Kidney epithelial cell (primary cell): ENCODE data around the gene MMD2. TPM values are rescaled to one million over a fixed set of nuclear protein-coding genes. Genes with fewer than 3 reads are reported as not detected.

Source experiments
- DNase-seq: peaks from one replicate; pipeline ENCODE4 v3.0.0-alpha.2; 2010; ENCODE audit warnings: low read depth
- H3K27me3 ChIP-seq: 2 replicates; pipeline ENCODE4 v1.6.0; 2011; ENCODE audit warnings: low read length; ENCODE audit not compliant: control insufficient read depth, insufficient read depth
- H3K36me3 ChIP-seq: 2 replicates; pipeline ENCODE4 v1.5.1; 2011; ENCODE audit warnings: low read length; ENCODE audit not compliant: control insufficient read depth, insufficient read depth
- H3K4me3 ChIP-seq: 2 replicates; pipeline ENCODE4 v1.5.1; 2011; ENCODE audit warnings: low read depth, mild to moderate bottlenecking, control low read depth, low read length
- total RNA-seq: library from RNA; depleted of rRNA; stranded (reverse); fragments of >200 nt; gene quantifications from 2 replicates; pipeline ENCODE4 v1.2.3, GENCODE V29; 2015
- TF ChIP-seq, protein P1 (sequence below): IDR thresholded peaks from 2 replicates; pipeline ENCODE4 v1.5.1; 2011; ENCODE audit warnings: mild to moderate bottlenecking, moderate library complexity, low read length, control low read depth, inconsistent platforms; ENCODE audit not compliant: insufficient read depth, poor library complexity, severe bottlenecking

The MMD2 gene
- total RNA-seq, 1 donor from 2014 or later, result not detected

DNA sequence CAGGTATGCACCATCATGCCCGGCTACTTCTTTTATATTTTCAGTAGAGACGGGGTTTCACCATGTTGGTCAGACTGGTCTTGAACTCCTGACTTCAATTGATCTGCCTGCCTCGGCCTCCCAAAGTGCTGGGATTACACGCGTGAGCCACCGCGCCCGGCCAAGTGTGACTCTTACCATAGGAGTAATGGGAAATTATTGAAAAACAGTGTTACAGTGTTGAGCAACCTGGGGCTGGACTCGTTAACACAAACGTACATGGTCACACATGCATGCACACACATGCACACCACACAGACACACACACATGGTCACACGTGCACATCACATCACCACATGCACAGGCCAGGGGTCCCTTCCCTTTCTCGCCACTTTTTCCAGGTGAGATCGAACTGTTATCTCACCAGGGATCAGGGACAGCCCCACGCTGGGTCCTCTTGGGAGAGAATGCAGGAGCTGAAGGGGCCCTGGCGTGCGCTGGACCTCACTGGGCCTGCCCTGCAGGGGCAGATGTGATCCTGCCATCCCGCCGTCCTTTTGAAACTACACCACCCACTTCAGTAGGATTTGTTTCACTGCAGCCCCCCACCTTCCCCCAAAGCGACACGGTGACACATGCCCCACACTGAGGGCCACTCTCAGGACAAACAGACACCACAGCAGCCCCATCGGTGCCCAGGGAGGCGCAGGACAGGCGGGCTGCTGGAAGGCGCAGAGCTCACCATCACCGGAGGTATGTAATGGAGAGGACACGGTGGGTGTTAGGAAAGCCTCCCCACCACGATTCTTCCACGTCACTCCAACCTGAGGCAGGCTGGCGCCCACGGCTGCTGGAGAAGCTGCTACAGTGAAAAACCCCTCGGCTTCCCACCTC is 85.7 kb downstream of the MMD2 start:
- no peak overlapping the region for H3K4me3 ChIP-seq
- no peak for DNase-seq

DNA sequence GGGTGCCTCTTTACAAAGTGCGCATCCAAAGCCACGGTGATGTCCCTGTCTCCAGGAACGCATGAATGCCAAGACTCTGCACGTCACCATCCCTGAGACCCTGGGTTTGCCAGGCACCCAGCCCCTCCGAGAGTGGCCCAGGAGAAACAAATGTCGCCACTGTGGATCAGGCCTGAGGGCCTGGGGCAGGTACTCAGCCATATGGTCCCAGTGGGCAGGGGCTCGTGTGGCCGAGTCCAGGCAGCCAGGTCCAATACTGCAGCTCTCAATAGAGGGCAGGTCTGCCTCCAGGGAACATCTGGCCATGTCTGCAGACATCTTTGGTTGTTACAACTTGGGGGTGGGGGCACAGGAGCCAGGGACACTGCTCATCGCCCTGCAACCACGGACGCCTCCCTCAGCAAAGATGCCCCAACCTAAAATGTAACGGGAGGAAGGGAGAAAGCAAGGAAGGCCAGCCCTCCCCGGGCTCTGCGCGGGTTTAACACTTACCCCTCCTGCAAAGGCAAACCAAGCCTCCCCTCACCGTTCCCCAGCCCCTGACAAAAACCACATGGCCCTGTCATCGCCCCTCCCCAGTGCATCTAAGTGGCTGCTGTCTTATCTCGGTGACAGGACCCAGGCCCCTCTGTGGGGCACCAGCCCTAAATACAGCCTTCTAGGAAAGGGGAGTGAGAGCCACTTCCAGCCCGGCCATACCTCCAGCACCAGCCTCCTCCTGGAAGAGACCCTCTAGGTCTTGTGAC is 86.9 kb downstream of the MMD2 start:
- H3K36me3 ChIP-seq, result no peaks in the 10 kb centered on the region
- no peak for DNase-seq
- TF ChIP-seq, protein P1, sequence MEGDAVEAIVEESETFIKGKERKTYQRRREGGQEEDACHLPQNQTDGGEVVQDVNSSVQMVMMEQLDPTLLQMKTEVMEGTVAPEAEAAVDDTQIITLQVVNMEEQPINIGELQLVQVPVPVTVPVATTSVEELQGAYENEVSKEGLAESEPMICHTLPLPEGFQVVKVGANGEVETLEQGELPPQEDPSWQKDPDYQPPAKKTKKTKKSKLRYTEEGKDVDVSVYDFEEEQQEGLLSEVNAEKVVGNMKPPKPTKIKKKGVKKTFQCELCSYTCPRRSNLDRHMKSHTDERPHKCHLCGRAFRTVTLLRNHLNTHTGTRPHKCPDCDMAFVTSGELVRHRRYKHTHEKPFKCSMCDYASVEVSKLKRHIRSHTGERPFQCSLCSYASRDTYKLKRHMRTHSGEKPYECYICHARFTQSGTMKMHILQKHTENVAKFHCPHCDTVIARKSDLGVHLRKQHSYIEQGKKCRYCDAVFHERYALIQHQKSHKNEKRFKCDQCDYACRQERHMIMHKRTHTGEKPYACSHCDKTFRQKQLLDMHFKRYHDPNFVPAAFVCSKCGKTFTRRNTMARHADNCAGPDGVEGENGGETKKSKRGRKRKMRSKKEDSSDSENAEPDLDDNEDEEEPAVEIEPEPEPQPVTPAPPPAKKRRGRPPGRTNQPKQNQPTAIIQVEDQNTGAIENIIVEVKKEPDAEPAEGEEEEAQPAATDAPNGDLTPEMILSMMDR, result no peak
- H3K4me3 ChIP-seq, result no peak overlapping the region
- H3K27me3 ChIP-seq, result no peaks in the 10 kb centered on the region

More for the DNA sequence above, 85.7 kb downstream of the MMD2 start:
- no peaks in the 10 kb centered on the region for H3K36me3 ChIP-seq
- H3K27me3 ChIP-seq, result peaks cover 2% of the 10 kb centered on the region
- TF ChIP-seq, protein P1, result no peak

DNA sequence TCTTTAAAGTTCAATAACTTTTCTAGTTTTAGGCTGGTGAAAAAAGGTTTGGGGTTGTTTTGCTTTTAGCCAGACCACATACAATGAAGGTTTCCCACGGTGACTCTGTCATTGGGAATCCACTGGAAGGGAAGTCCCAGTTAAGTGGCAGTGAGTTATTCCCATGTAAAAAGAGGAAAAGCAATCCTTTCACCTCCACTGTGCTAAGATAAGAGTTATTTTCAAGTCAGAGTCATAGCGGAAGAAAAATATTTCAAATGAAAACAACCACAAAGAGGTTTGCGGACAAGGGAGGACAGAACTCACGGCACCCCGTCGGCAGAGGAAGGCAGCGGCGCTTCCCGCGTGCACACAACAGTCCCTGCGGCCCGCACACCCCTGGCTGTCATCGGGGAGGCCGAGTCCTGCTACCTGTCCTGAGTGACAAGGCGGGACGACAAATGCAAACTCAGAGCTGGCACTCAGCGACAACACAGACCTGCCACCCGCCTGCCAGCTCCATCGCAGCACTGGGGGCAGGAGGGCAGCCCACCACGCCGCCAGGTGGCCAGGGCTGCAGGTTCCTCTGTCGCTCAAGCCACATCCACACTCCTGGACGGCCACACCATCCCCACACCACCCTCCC is 87.8 kb downstream of the MMD2 start:
- Histone ChIP-seq H3K27me3 (no peaks in the 10 kb centered on the region), H3K4me3 (no peak overlapping the region), H3K36me3 (no peaks in the 10 kb centered on the region)
- TF ChIP-seq, protein P1, result no peak
- DNase-seq, result no peak

DNA sequence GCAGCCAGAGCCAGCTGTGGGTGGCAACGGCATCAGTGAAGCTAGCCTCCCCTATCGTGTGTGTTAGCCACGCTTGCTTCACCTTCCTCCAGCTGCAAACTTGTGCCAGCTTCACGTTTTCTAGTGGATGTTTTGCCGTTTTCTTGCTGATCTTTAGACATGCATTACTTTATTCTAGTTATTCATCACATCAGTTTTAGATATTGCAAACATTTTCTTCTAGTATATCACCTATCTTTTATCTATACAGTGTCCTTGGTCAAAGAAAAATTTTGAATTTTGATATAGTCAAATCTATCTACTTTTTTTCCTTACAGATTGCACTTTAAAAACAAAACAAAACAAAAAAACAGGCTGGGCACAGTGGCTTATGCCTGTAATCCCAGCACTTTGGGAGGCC is 90.5 kb downstream of the MMD2 start:
- DNase-seq, result no peak
- TF ChIP-seq, protein P1, result no peak

DNA sequence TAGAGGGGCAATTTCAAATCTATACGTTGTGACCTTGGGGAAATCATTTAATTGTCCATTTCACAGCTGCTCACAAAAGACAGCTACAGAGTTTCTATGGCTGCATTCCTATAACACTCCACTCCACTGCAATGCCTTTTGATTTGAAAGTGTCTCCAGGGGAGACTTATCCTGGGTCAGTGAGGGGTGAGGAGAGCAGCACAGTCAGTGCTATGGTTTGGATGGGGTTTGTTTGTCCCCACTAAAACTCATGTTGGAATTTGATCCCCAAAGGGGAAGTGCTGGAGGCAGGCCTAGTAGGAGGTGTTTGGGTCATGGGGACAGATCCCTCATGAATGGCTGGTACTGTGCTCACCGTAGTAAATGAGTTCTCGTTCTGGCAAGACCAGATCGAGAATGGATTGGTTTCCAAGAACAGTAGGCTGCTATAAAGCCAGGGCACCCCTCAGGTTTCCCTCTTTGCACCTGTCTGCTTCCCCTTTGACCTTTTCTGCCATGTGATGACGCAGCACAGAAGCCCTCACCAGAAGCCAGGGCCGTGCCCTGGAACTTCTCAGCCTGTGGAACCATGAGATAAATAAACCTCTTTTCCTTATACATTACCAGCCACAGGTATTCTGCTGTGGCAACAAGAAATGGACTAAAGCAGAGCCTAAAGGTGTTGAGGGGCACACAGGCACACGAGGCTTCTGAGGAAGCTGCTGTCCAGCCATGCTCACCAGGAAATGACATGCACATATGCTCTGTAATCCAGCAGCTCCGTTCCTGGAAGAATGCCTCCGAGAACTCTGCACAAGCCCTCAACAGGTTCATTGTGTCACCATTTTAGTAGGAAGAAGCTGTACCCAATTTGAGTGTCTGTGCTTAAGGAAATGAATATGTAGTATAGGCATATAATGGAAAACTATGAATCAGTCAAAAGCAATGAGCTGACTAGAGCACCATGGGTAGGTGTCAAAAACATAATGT is 92.2 kb downstream of the MMD2 start:
- Histone ChIP-seq H3K4me3 (no peak overlapping the region), H3K27me3 (peaks cover 6% of the 10 kb centered on the region), H3K36me3 (no peaks in the 10 kb centered on the region)
- TF ChIP-seq, protein P1, result no peak
- no peak for DNase-seq

More for the DNA sequence above, 90.5 kb downstream of the MMD2 start:
- Histone ChIP-seq H3K36me3 (no peaks in the 10 kb centered on the region), H3K4me3 (no peak overlapping the region), H3K27me3 (no peaks in the 10 kb centered on the region)
